Osteocyte (in vitro differentiated cells): ENCODE results near the gene GTF2A2. TPM values are rescaled to one million over a fixed set of nuclear protein-coding genes. Genes with fewer than 3 reads are reported as not detected.

ENCODE experiments used
- DNase-seq: peaks from one replicate; pipeline ENCODE4 v3.0.0; 2021; ENCODE audit warnings: mixed read lengths; ENCODE audit not compliant: unreplicated experiment; ENCODE audit errors: extremely low spot score
- H3K27ac Mint-ChIP-seq: one replicate; pipeline ENCODE4 v1.8.0; 2021; ENCODE audit warnings: mild to moderate bottlenecking, mixed read lengths; ENCODE audit not compliant: unreplicated experiment
- H3K27me3 Mint-ChIP-seq: one replicate; pipeline ENCODE4 v1.8.0; 2021; ENCODE audit warnings: mixed read lengths; ENCODE audit not compliant: unreplicated experiment
- H3K36me3 Mint-ChIP-seq: one replicate; pipeline ENCODE4 v1.8.0; 2021; ENCODE audit warnings: mixed read lengths; ENCODE audit not compliant: unreplicated experiment
- H3K4me1 Mint-ChIP-seq: one replicate; pipeline ENCODE4 v1.8.0; 2021; ENCODE audit warnings: mixed read lengths; ENCODE audit not compliant: unreplicated experiment
- H3K4me3 Mint-ChIP-seq: one replicate; pipeline ENCODE4 v1.8.0; 2021; ENCODE audit warnings: mild to moderate bottlenecking, moderate library complexity, mixed read lengths; ENCODE audit not compliant: unreplicated experiment
- H3K9me3 Mint-ChIP-seq: one replicate; pipeline ENCODE4 v1.8.0; 2021; ENCODE audit warnings: mixed read lengths; ENCODE audit not compliant: unreplicated experiment
- total RNA-seq: library from RNA; stranded (reverse); gene quantifications from 2 replicates; pipeline ENCODE4 v1.2.1, GENCODE V29; 2021
- TF ChIP-seq, protein P1 (sequence below): fragments of 200-600 bp; sonication (generic); IDR thresholded peaks from 2 replicates; pipeline ENCODE4 v1.5.0; 2021; ENCODE audit warnings: antibody characterized with exemption, mild to moderate bottlenecking, moderate library complexity

The GTF2A2 gene
- total RNA-seq, 1 donor from 2014 or later = 99.1 TPM

DNA sequence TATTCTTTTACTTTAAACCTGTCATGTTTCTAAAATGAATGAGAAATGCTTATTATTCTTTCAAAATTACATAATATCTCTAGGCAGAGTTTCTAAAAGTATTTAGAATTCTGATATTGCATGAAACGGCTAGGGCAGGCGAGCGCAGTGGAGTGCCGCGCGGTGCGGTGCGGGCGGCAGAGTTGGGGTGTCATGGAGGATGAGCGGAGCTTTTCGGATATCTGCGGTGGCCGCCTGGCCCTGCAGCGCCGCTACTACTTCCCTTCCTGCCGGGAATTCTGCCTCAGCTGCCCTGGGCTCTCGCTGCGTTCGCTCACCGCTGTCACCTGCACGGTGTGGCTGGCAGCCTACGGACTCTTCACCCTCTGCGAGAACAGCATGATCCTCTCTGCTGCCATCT, 19.2 kb upstream of the GTF2A2 start:
- no peaks in the 10 kb centered on the region for H3K27me3 Mint-ChIP-seq
- no peaks in the 10 kb centered on the region for H3K9me3 Mint-ChIP-seq
- H3K4me1 Mint-ChIP-seq = peaks cover 1% of the 10 kb centered on the region
- peaks cover 56% of the 10 kb centered on the region for H3K36me3 Mint-ChIP-seq
- no peak overlapping the region for H3K27ac Mint-ChIP-seq
- no peak overlapping the region for H3K4me3 Mint-ChIP-seq
- TF ChIP-seq, protein P1, sequence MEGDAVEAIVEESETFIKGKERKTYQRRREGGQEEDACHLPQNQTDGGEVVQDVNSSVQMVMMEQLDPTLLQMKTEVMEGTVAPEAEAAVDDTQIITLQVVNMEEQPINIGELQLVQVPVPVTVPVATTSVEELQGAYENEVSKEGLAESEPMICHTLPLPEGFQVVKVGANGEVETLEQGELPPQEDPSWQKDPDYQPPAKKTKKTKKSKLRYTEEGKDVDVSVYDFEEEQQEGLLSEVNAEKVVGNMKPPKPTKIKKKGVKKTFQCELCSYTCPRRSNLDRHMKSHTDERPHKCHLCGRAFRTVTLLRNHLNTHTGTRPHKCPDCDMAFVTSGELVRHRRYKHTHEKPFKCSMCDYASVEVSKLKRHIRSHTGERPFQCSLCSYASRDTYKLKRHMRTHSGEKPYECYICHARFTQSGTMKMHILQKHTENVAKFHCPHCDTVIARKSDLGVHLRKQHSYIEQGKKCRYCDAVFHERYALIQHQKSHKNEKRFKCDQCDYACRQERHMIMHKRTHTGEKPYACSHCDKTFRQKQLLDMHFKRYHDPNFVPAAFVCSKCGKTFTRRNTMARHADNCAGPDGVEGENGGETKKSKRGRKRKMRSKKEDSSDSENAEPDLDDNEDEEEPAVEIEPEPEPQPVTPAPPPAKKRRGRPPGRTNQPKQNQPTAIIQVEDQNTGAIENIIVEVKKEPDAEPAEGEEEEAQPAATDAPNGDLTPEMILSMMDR = no peak
- no peak for DNase-seq

DNA sequence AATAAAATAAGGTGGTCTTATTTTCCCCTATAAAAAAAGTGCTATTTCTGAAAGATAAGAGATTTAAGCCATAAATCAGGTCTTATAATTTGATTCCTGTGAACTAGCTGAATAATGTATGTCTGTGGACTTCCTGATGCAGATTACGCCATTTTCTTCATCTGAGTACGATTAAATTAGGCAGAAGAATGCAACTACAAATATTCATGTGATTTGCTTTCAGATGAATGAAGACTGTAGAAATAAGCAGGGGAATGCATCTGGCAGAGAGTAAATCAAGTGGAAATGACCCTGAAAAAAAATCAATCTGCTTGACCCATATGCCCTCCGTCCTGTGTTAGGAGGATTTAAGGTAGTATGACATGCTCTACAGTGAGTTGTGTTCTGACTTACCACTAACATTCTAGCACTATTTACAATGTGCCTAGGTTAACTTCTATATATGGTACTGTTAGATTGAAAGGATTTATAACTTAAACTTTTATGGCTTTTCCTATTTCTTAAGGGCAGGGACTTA, 17.1 kb upstream of the GTF2A2 start:
- TF ChIP-seq, protein P1 = no peak
- no peaks in the 10 kb centered on the region for H3K27me3 Mint-ChIP-seq
- H3K36me3 Mint-ChIP-seq = peaks cover 57% of the 10 kb centered on the region
- no peak for DNase-seq
- no peak overlapping the region for H3K27ac Mint-ChIP-seq
- no peak overlapping the region for H3K4me3 Mint-ChIP-seq
- peaks cover 1% of the 10 kb centered on the region for H3K4me1 Mint-ChIP-seq
- no peaks in the 10 kb centered on the region for H3K9me3 Mint-ChIP-seq

DNA sequence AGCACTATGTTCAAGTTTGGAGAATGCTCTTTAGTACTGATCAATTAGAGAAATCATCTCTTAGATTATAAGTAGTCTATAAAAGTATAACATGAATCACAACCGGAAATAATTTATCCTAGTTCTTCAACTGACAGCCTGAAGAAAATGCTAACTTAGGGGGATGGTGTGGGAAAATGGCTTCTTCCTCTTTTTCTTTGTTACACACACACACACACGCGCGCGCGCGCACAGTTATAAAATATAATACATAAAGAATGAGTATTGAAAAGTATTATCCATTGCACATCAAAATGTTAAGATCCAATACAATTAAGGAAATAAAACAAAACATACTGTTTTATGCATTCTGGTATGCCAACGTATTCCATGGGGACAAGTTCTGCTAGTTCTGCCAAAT, 11.2 kb upstream of the GTF2A2 start:
- TF ChIP-seq, protein P1 = no peak
- no peaks in the 10 kb centered on the region for H3K9me3 Mint-ChIP-seq
- DNase-seq = no peak
- H3K4me1 Mint-ChIP-seq = no peaks in the 10 kb centered on the region
- H3K4me3 Mint-ChIP-seq = no peak overlapping the region
- H3K36me3 Mint-ChIP-seq = peaks cover 46% of the 10 kb centered on the region
- H3K27ac Mint-ChIP-seq = no peak overlapping the region
- H3K27me3 Mint-ChIP-seq = no peaks in the 10 kb centered on the region

DNA sequence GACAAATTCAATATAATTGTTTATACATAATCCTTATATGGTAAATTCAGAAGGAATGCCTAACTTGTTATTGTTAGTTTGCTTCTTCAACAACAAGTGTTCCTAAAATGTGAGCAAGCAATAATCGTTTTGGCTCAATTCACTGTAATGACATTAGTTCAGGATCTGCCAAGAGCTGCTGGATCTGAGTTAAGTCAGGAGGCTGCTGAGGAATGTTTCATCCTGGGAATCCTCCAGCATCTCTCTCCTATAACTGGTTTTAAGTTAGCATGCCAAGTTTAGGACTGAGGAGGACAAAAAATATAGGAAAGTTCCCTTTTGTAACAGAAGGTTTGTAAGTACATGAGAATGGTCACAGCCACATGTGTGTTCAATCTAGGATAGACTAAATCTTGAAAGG, 4.9 kb upstream of the GTF2A2 start:
- no peak for DNase-seq
- Mint-ChIP-seq H3K4me3 (no peak overlapping the region), H3K27me3 (no peaks in the 10 kb centered on the region), H3K9me3 (no peaks in the 10 kb centered on the region), H3K36me3 (peaks cover 25% of the 10 kb centered on the region), H3K27ac (no peak overlapping the region), H3K4me1 (peaks cover 5% of the 10 kb centered on the region)
- TF ChIP-seq, protein P1 = no peak

DNA sequence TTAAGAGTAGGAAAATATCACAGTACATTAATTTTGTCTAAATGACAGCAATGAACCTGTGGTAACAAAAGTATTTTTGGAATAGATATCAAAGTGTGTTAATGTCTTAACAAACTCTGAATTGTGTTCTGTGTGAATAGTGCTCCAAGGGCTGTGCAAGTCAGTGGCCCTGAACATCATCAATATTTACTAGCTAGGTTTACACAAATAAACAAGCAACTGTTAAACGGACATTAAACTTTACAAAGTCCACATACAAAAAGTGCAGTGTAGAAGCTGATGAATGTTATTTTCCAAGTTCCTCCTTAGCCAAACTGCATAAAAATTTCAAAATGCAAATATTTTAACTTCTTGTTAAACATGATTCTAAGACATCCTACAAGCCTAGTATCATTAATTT, 2.1 kb upstream of the GTF2A2 start:
- H3K27me3 Mint-ChIP-seq = no peaks in the 10 kb centered on the region
- H3K9me3 Mint-ChIP-seq = no peaks in the 10 kb centered on the region
- no peak overlapping the region for H3K27ac Mint-ChIP-seq
- peaks cover 21% of the 10 kb centered on the region for H3K36me3 Mint-ChIP-seq
- peaks cover 5% of the 10 kb centered on the region for H3K4me1 Mint-ChIP-seq
- no peak overlapping the region for H3K4me3 Mint-ChIP-seq
- TF ChIP-seq, protein P1 = no peak
- no peak for DNase-seq
